CD1c-positive myeloid dendritic cell (primary cell): ENCODE measurements around the gene SF3B2.
"Not testable (repeated sequence)": the region's sequence is repeated elsewhere in the genome, so short reads cannot be mapped to it uniquely, and the experiment has no call there.

Experiments used
- DNase-seq: peaks from one replicate; pipeline ENCODE4 v3.0.0-alpha.2; 2016; ENCODE audit errors: extremely low spot score

Gene SF3B2

GRCh38 chr11:66017321-66017720, 34.8 kb upstream of the SF3B2 start:
- DNase-seq = no peak

GRCh38 chr11:66020212-66020611, 32.0 kb upstream of the SF3B2 start:
- no peak for DNase-seq

GRCh38 chr11:66020618-66021357, 31.4 kb upstream of the SF3B2 start:
- peak; percentile 78 for DNase-seq

- peak; percentile 84 for DNase-seq
Measured at GRCh38 chr11:66022401-66023185, 29.6 kb upstream of the SF3B2 start.

DNA sequence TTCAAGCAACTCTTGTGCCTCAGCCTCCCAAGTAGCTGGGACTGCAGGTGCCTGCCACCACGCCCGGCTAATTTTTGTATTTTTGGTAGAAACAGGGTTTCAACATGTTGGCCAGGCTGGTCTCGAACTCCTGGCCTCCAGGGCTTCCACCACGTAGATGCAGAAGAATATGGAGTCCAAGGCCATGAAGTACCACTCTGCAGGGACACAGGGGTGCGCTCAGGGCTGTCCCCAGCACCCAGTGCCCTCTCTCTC, 29.1 kb upstream of the SF3B2 start:
- not testable (repeated sequence) for DNase-seq

GRCh38 chr11:66026017-66026529, 26.1 kb upstream of the SF3B2 start, which contains the start of gene CATSPER1:
CATSPER1 (minus strand) TSS chr11:66026479; CDS start chr11:66026379, 100 bp downstream.
- DNase-seq = no peak

- no peak for DNase-seq
Measured at GRCh38 chr11:66032957-66033735, 19.0 kb upstream of the SF3B2 start.

- DNase-seq = no peak
Measured at GRCh38 chr11:66035653-66036333, 16.4 kb upstream of the SF3B2 start.

DNA sequence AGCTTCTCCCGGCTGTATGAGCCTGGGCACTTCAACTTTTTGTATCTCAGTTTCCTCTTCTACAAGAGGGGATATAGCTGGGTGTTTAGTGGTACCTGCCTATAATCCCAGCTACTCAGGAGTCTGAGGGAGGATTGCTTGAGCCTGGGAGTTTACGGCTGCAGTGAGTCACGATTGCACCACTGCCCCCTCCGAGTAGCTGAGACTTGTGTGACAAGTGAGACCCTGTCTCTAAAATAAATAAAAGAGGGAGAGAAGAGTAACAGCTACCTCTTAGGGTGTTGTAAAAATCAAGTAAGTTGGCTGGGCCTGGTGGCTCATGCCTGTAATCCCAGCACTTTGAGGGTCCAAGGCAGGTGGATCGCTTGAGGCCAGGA, 15.8 kb upstream of the SF3B2 start:
- DNase-seq = no peak

- no peak for DNase-seq
Measured at GRCh38 chr11:66037327-66037726, 14.8 kb upstream of the SF3B2 start.

GRCh38 chr11:66039765-66040164, 12.4 kb upstream of the SF3B2 start:
- DNase-seq = no peak

DNA sequence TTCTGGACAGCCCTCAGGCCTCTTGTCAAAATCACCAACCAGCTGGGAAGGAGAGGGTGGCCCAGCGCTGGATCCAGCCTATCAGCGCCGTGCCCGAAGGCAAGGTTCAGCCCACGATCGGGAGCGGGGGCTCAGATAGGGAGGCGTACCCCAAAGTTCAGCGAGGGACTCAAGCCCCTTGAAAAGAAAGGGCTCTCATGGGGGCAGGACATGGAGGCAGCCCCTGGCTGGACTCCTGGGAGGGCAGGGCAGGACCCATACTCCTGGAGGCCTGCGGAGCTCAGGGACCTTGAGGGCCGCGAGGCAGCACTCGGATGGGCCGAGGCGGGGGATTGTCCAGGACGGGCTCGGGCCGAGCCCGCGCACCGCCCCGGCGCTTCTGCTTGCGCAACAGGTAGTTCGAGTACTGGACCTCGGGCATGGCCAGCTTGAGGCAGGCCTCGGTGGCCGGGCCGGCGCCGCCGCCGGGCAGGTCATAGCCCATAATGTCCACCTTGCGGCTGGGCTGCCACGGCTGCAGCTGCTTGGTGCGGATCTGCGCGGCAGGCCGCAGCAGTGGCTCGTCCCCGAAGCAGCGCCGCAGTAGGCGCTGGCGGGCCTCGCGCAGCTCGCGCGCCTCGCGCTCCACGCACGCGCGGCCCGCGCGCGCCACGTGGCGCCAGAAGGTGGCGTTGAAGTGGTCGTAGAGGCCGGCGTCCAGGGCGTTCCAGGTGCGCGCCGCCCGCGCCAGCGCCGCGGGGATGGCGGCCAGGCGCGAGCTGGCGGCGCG, 9.8 kb upstream of the SF3B2 start:
- no peak for DNase-seq

GRCh38 chr11:66042996-66043906, 8.9 kb upstream of the SF3B2 start:
- DNase-seq = no peak

GRCh38 chr11:66044757-66045156, 7.4 kb upstream of the SF3B2 start:
- peak; percentile 23 for DNase-seq

DNA sequence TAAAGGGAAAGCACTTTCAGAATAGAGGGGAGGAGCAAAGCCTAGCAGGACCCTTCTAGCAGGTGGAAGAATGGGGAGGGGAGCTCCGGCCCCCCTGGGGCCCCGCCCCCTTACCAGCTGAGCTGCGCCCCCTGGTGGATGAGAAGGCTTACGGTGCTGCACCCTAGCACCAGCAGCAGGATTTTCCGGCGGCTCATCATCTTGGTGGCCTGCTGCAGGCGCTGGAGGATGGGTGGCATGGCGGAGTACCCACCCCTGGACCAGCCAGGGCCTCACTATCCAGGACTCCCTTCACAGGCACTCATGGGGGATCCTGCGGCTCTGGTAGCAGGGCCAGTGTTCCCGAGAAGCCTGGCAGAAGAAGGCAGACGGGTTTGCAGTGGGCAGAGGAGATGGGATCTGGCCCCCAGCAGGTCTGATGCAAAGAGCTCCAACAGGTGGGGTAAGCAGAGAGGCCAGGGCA, 7.0 kb upstream of the SF3B2 start:
- peak; percentile 88 for DNase-seq

GRCh38 chr11:66046901-66047300, 5.3 kb upstream of the SF3B2 start:
- no peak for DNase-seq

DNA sequence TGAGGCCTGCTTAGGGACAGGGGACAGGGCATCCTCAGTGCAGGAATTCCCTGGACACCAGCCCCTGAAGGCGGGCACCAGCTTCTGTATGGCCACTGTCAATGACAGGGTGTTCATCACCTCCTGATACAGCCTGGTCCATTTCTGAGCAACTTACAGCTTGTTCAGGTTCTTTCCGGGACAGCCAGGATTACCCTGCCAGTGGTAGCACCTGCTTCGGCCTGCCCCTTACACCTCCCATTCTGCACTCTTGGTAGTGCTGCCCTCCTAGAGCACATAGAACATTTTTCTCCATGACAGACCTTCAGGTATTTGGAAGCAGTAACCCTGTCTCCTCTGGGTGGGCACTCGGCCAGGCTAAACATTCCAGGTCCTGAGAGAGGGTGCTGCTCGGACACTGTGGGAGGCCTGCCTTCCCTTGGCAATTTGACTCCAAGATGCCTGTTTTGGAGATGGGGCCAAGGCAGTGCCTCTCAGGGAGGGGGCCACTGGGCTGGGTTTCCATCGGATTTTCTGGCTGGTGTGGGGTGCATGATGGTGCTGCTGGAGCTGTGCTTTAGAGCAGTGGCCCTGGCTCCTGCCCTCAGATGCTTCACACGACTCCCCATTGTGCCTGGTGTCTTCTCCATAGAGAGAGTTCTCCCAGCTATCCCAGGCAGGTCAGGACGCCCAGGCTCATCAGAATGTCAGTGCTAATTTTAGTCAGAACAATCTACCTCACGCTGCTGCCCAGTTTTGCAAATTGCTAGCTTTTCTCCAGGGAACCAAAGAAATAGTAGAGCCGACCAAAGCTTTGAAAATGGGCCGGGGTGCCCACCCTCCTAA, 4.4 kb upstream of the SF3B2 start:
- DNase-seq = no peak

DNA sequence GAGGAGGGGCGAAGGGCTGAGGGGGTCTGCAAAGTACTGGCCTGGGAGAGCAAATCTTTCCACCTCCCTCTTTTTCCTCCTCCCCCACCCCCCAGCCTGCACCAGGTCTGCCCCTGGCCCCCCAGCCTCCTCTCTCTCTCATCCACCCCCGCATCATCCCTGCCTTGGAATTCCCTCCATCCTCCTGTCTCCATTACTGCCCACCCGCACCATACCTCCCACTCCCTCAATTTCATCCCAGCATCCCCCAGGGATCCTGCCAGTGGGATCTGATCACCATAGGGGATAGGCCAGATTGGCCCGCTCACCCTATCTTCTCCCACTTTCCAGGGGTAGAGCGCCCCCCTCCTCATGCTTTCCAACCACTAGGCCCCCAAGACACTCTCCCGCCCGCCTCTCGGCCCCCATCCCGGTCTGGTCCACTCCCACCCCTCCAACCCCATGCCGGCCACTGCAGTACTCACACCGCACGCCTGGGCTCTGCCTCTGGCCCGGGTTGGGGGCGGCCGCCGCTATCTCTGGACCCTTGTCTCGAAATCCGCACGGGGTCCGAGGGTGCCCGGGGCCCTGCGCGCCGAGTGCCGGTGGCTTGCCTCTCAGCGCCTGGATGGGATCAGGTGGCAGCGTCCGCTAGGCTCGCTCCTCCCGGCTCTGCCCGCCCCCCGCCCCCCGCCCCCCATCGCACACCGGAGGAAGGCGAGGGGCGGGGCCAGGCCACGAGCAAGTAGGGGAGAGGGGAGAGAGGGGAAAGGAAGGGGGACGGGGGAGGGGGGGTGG, 3.4 kb upstream of the SF3B2 start, which contains the start of gene GAL3ST3:
Gene GAL3ST3 (minus strand): TSS at position 615 of the 777 bp plus-strand sequence. CDS start 3,746 bp downstream, outside the sequence.
- no peak for DNase-seq
